ENCODE data around the gene SLC25A11.

SLC25A11 gene

GRCh38 chr17:4895657-4896331 is 44.1 kb downstream of the SLC25A11 start:
- DNase-seq (ENCODE audit: low read depth in 3 of 3) = no peak

GRCh38 chr17:4895121-4895520 is 44.7 kb downstream of the SLC25A11 start:
- no peak for DNase-seq (ENCODE audit: low read depth in 3 of 3)

GRCh38 chr17:4893721-4894560 is 45.9 kb downstream of the SLC25A11 start:
- no peak for DNase-seq (ENCODE audit: low read depth in 3 of 3)

GRCh38 chr17:4893272-4893671 is 46.6 kb downstream of the SLC25A11 start:
- DNase-seq (ENCODE audit: low read depth in 3 of 3) = no peak

DNA sequence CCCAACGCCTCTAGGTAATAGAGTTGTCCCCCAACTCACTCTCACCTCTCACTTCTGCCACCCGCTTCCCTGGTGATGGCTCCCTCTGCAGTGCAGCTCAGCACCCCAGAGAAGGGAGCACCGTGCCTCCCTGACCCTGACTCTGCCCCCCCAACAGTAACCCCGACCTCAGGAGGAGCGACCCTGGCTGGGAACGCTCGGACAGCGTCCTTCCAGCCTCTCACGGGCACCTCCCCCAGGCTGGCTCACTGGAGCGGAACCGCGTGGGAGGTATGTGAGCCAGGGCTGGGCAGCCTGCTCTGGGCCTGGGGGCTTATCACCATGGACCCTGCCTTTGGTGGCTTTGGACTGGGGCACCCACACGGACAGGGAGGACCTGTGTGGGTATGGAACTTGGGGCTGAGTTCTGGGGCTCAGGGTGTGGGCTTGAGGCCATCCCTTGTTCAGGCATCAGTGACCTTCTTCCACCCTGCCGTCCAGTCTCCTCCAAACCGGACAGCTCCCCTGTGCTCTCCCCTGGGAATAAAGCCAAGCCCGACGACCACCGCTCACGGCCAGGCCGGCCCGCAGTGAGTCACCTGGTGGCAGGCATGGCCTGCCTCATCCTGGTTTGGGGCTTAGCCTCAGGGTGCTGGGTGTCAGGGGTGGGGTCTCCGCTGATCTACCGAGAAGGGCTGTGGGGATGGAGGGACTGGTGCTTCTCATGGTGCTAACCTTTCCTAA is 47.2 kb downstream of the SLC25A11 start:
- DNase-seq (ENCODE audit: low read depth in 3 of 3) = no peak

DNA sequence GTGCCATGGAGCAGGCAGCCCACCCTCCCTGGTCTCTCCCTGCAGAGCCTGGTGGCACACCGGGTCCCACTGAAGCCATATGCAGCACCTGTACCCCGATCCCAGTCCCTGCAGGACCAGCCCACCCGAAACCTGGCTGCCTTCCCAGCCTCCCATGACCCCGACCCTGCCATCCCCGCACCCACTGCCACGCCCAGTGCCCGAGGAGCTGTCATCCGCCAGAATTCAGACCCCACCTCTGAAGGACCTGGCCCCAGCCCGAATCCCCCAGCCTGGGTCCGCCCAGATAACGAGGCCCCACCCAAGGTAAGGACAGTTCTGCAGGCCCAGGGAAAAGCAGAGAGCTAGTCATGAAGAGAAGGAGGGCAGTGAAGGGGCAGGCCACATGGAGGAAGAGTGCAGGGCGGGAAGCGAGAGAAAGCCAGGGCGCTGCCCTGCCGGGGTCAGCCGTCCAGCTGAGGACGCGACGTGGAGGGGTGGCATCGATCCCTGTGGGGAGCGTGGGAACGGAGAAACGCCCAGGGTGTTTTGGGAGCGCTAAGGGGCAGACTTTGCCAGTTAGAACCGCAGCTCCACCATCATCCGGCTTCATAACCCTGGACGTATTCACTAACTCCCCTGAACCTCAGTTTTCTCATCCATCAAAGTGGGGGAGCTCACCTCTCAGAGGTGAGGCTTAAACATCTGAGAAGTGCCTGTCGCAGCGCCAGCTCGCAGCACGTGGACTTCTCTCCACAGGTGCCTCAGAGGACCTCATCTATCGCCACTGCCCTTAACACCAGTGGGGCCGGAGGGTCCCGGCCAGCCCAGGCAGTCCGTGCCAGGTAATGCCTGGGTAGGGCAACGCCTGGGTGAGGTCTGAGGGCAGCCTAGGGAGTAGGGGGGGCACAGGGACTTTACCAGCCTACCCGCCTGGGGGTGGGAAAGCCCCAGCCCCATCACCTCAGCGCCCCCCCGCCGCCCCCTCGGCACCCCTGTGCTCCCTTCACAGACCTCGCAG is 48.1 kb downstream of the SLC25A11 start:
- DNase-seq (ENCODE audit: low read depth in 3 of 3) = no peak

DNA sequence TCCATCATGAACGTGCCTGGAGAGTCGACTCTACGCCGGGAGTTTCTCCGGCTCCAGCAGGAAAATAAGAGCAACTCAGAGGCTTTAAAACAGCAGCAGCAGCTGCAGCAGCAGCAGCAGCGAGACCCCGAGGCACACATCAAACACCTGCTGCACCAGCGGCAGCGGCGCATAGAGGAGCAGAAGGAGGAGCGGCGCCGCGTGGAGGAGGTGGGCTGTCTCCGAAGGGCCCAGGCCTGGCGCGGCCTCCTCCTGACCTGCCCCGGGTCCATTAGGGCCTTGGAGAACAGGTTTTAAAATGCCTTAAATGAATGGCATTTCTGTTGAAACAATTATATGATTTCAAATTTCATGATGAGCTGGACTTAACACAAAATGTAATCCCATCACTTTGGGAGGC is 52.3 kb downstream of the SLC25A11 start:
- DNase-seq (ENCODE audit: low read depth in 3 of 3) = no peak

All from stimulated activated CD4-positive, alpha-beta T cell treated with anti-CD3 and anti-CD28 coated beads, TNF-alpha, amount 100 ng/mL, for 48 hours (primary cell).